ENCODE results near the gene IP6K3. TPM values are rescaled to one million over a fixed set of nuclear protein-coding genes. Genes with fewer than 3 reads are reported as not detected.

IP6K3 gene
- polyA plus RNA-seq, 1 donor = 0.34 TPM

DNA sequence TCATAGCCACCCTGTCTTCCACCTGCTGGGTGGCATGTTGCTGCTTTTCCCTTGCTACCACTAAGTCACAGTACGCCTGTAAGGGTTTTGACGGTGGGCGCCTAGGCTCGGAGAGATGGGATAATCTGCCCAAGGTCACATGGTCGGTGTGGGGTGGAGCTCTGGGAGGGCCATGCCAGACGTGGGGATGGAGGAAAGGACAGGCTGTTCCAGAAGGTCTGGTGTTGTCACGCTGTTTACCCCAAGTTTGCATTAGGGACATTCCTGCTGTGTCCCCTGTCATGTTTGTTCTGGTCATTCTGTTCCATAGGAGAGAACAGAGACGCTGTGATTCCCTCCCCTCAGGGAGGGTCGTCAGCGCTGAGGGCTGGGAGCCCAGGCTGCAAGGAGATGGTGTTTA lies 16.1 kb downstream of the IP6K3 start:
- Histone ChIP-seq H3K27me3 (ENCODE audit: control insufficient read depth, insufficient read depth, low read length) (no peaks in the 10 kb centered on the region), H3K4me1 (ENCODE audit: control insufficient read depth, insufficient read depth, low read length) (no peaks in the 10 kb centered on the region), H3K27ac (ENCODE audit: low read length) (no peak overlapping the region), H3K4me3 (ENCODE audit: low read length) (no peak overlapping the region), H3K36me3 (ENCODE audit: control insufficient read depth, insufficient read depth, low read length) (no peaks in the 10 kb centered on the region), H3K9me3 (ENCODE audit: control insufficient read depth, low read depth, low read length) (no peaks in the 10 kb centered on the region)
- DNase-seq = no peak
- no CpG with 5 or more reads among the region's 10 CpGs for WGBS (ENCODE audit: insufficient coverage, low lambda C conversion rate)

DNA sequence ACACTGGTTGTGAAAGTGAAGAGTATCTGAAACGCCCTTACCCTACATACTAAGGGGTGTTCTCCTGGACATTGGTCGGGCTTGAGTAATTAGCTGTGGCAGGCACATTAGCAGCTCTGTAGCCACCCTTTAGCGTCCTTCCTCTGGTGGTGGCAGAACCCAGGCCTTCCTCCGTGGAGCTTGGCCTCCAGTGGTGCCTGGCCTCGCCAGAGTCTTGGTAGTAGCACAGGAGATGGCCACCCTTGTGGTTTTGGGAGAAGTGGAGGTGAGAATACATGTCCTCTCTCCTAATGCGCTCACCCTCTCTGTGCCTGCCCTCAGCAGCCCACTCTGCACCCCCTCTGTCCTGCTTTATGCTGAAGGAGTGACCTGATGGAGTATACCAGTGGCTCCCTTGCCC lies 17.6 kb downstream of the IP6K3 start:
- Histone ChIP-seq H3K9me3 (ENCODE audit: control insufficient read depth, low read depth, low read length) (no peaks in the 10 kb centered on the region), H3K27ac (ENCODE audit: low read length) (no peak overlapping the region), H3K36me3 (ENCODE audit: control insufficient read depth, insufficient read depth, low read length) (no peaks in the 10 kb centered on the region), H3K4me3 (ENCODE audit: low read length) (no peak overlapping the region), H3K27me3 (ENCODE audit: control insufficient read depth, insufficient read depth, low read length) (peaks cover under 1% of the 10 kb centered on the region), H3K4me1 (ENCODE audit: control insufficient read depth, insufficient read depth, low read length) (no peaks in the 10 kb centered on the region)
- no peak for DNase-seq
- no CpG with 5 or more reads among the region's 6 CpGs for WGBS (ENCODE audit: insufficient coverage, low lambda C conversion rate)

DNA sequence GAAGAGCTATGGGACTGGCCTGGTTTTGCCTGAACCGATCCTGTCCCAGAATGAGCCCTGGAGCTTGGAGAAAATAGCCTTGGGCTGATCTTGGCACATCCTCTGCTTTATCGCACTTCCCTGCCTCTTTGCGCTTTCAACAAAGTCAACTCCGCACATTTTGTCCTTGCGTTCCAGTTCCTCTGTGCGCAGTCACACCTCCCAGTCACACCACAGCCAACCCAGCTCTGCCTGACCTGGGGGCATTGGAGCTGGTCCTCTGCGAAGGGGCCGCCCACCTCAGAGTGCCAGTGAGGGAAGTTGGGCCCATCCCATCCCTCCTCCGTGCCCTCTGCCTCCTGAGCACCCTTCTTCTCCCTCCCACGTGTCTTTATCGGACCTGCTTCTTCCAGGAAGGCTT lies 18.3 kb downstream of the IP6K3 start:
- H3K4me1 ChIP-seq (ENCODE audit: control insufficient read depth, insufficient read depth, low read length) = no peaks in the 10 kb centered on the region
- DNase-seq = no peak
- H3K27me3 ChIP-seq (ENCODE audit: control insufficient read depth, insufficient read depth, low read length) = peaks cover 6% of the 10 kb centered on the region
- H3K36me3 ChIP-seq (ENCODE audit: control insufficient read depth, insufficient read depth, low read length) = no peaks in the 10 kb centered on the region
- no peak overlapping the region for H3K27ac ChIP-seq (ENCODE audit: low read length)
- no peaks in the 10 kb centered on the region for H3K9me3 ChIP-seq (ENCODE audit: control insufficient read depth, low read depth, low read length)
- H3K4me3 ChIP-seq (ENCODE audit: low read length) = no peak overlapping the region
- WGBS (ENCODE audit: insufficient coverage, low lambda C conversion rate) = 100% methylated on average over 1 of the region's 11 CpGs

DNA sequence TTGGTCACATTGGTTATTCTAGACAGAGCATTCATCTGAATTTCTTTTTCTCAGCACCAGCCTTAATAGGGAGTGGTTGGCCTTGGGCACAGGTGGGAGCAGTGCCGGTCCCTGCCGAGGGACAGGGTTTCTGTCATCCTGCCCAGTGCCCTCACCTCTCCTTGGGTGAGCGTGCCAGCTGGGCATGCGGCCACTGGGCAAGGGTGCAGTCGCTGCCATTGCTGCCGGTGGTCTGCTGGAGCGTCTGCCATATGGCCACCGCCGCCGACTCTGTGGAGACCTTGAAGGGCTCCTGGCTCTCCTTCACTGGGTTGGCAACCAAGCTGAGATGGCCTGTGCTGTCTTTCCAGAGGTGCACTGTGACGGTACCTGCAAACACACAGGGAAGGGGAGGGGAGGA lies 18.8 kb downstream of the IP6K3 start:
- WGBS (ENCODE audit: insufficient coverage, low lambda C conversion rate) = no CpG with 5 or more reads among the region's 11 CpGs
- Histone ChIP-seq H3K27ac (ENCODE audit: low read length) (no peak overlapping the region), H3K4me3 (ENCODE audit: low read length) (no peak overlapping the region), H3K9me3 (ENCODE audit: control insufficient read depth, low read depth, low read length) (no peaks in the 10 kb centered on the region), H3K27me3 (ENCODE audit: control insufficient read depth, insufficient read depth, low read length) (peaks cover 7% of the 10 kb centered on the region), H3K4me1 (ENCODE audit: control insufficient read depth, insufficient read depth, low read length) (no peaks in the 10 kb centered on the region), H3K36me3 (ENCODE audit: control insufficient read depth, insufficient read depth, low read length) (no peaks in the 10 kb centered on the region)
- no peak for DNase-seq

DNA sequence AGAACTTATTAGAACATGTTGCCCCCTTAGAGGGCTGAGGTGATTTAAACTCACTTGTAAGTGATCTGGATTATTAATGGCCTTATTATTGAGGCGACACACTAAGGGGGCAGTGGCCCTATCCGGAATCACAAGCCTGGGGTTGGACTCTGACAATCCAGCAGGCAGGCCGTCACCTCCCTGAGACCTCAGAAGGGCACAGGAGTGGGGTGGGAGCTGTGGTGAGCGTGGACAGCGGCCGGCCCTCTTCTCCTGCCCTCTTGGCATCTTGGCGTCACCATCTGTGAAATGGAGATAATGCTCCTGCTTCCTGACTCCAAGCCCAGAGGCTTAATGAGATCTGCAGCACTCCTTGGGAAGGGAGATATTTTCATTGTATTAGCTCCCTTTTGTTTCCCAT lies 19.6 kb downstream of the IP6K3 start:
- Histone ChIP-seq H3K36me3 (ENCODE audit: control insufficient read depth, insufficient read depth, low read length) (no peaks in the 10 kb centered on the region), H3K9me3 (ENCODE audit: control insufficient read depth, low read depth, low read length) (no peaks in the 10 kb centered on the region), H3K27me3 (ENCODE audit: control insufficient read depth, insufficient read depth, low read length) (peaks cover 13% of the 10 kb centered on the region), H3K4me3 (ENCODE audit: low read length) (no peak overlapping the region), H3K27ac (ENCODE audit: low read length) (no peak overlapping the region), H3K4me1 (ENCODE audit: control insufficient read depth, insufficient read depth, low read length) (no peaks in the 10 kb centered on the region)
- no peak for DNase-seq
- WGBS (ENCODE audit: insufficient coverage, low lambda C conversion rate) = no CpG with 5 or more reads among the region's 7 CpGs

DNA sequence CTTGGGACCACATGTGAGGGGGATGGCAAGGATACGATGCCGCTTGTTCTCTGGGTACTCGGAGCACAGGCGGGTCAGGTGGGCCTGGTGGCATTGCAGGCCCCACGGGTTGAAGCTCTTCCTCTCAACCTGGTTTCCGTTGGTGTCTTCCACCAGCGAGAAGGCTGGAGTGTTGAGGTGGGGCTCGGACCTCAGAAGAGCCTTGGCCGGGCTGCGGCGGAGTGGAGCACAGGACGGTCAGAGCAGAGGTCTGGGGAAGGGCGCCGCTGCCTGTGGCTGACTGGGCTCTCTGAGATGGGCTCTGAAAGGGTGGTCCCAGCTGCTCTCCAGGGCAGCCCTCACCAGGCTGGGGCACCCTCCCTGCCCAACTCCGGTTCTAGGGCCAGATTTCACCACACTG lies 20.0 kb downstream of the IP6K3 start:
- H3K27me3 ChIP-seq (ENCODE audit: control insufficient read depth, insufficient read depth, low read length) = peaks cover 15% of the 10 kb centered on the region
- no peaks in the 10 kb centered on the region for H3K4me1 ChIP-seq (ENCODE audit: control insufficient read depth, insufficient read depth, low read length)
- DNase-seq = no peak
- H3K4me3 ChIP-seq (ENCODE audit: low read length) = no peak overlapping the region
- no peaks in the 10 kb centered on the region for H3K36me3 ChIP-seq (ENCODE audit: control insufficient read depth, insufficient read depth, low read length)
- H3K27ac ChIP-seq (ENCODE audit: low read length) = no peak overlapping the region
- WGBS (ENCODE audit: insufficient coverage, low lambda C conversion rate) = no CpG with 5 or more reads among the region's 15 CpGs
- H3K9me3 ChIP-seq (ENCODE audit: control insufficient read depth, low read depth, low read length) = no peaks in the 10 kb centered on the region

DNA sequence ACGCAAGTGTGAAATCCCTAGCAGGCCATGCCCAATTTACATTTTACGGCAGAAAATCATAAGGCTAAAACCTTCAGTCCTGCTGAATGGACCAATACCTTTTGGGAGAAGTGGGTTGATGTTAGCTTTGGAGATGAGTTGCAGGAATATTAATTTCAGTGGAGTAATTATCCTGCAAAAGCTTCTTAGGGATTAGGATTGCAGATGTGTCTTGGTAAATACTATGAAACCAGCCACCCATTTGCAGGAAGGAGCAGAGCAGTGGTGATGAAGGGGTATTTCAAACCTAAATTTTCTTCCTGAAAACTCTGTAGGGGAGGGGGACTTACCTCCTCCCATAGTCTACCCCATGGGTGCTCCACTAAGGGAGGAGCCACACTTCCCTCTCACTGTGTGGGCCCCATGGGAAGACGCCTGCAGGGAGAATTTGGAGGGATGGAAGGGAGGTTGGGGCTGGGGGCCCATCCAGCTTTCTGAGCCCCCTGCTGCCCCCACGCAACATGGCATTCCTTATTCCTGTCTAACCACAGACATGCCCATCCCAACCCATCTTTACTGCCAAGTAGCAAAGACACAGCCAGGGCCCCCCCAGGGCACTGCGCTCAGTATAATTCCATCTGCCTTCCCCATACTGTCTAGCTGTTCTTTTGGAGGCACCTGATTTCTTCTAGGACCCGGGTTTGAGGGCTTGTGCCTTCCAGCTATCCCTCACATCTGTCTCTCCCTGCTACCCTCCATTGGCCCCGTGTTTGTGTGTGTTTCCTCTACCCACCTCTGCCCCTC lies 20.6 kb downstream of the IP6K3 start:
- Histone ChIP-seq H3K27ac (ENCODE audit: low read length) (no peak overlapping the region), H3K9me3 (ENCODE audit: control insufficient read depth, low read depth, low read length) (no peaks in the 10 kb centered on the region)
- WGBS (ENCODE audit: insufficient coverage, low lambda C conversion rate) = 67% methylated on average over 1 of the region's 7 CpGs

DNA sequence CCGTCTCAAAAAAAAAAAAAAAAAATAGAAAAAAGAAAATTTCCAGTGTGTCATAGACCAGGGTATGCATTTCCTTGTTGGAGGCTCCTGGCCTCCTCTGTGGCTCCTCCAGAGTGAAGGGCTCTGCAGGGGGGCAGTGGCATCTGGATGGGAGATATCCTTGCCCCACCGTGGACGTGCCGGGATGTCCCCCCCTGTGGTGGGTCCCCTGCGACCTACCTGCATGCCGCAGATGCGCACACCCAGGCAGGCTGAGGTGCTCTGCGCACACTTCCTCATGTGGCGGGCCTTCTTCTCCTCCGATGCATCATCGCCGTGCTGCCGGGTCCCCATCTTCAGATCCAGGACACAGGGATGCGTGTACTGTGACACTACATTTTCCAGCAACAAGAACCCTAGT lies 21.5 kb downstream of the IP6K3 start:
- Histone ChIP-seq H3K4me3 (ENCODE audit: low read length) (no peak overlapping the region), H3K27ac (ENCODE audit: low read length) (no peak overlapping the region), H3K27me3 (ENCODE audit: control insufficient read depth, insufficient read depth, low read length) (peaks cover 18% of the 10 kb centered on the region), H3K9me3 (ENCODE audit: control insufficient read depth, low read depth, low read length) (no peaks in the 10 kb centered on the region), H3K36me3 (ENCODE audit: control insufficient read depth, insufficient read depth, low read length) (no peaks in the 10 kb centered on the region), H3K4me1 (ENCODE audit: control insufficient read depth, insufficient read depth, low read length) (no peaks in the 10 kb centered on the region)
- DNase-seq = no peak
- WGBS (ENCODE audit: insufficient coverage, low lambda C conversion rate) = no CpG with 5 or more reads among the region's 14 CpGs

More for the DNA sequence above, 20.6 kb downstream of the IP6K3 start:
- H3K4me1 ChIP-seq (ENCODE audit: control insufficient read depth, insufficient read depth, low read length) = no peaks in the 10 kb centered on the region
- peaks cover 15% of the 10 kb centered on the region for H3K27me3 ChIP-seq (ENCODE audit: control insufficient read depth, insufficient read depth, low read length)
- no peak for DNase-seq
- no peak overlapping the region for H3K4me3 ChIP-seq (ENCODE audit: low read length)
- H3K36me3 ChIP-seq (ENCODE audit: control insufficient read depth, insufficient read depth, low read length) = no peaks in the 10 kb centered on the region

DNA sequence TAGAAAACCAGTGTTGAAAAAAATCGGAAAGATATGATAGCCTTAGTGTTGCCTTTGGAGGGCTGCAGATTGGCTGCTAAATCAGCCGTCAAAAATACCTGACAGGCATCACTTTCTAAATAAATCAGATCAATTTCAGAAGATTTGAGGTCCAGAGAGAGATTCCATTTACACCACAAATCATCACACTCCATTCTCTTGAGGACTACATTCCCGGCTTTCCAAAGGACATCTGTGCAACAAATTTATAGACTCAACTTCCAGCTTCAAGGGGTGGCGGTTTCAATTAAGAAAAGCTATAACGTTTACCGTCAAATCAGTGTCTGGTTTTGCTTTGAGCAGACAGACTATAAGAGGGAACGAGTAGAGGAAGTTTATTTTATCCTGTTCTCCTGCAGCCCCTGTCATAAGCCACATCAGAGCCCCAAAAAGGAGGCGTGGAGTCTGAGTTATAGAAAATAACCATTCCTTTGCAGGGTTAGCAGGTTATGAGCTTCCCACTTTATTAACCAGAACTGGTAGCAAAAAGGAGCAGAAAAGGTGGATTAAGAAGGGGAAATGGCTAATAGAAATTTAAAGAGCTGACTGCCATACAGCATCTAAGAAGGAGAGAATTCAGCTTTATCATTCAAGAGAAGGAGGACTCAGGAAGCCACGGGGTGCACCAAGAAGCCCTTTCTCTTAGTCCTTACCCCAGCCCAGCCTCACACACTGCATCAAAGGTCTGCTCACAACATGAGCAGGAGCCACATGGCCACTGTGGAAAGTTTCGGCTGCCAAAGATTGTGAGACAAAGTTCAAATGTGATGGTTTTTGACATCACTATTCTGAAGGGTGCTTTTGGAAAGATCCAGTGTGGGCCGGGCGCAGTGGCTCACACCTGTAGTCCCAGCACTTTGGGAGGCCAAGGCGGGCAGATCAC lies 22.3 kb downstream of the IP6K3 start:
- Histone ChIP-seq H3K9me3 (ENCODE audit: control insufficient read depth, low read depth, low read length) (no peaks in the 10 kb centered on the region), H3K4me1 (ENCODE audit: control insufficient read depth, insufficient read depth, low read length) (no peaks in the 10 kb centered on the region), H3K27ac (ENCODE audit: low read length) (no peak overlapping the region), H3K4me3 (ENCODE audit: low read length) (no peak overlapping the region), H3K36me3 (ENCODE audit: control insufficient read depth, insufficient read depth, low read length) (no peaks in the 10 kb centered on the region), H3K27me3 (ENCODE audit: control insufficient read depth, insufficient read depth, low read length) (peaks cover 18% of the 10 kb centered on the region)
- WGBS (ENCODE audit: insufficient coverage, low lambda C conversion rate) = 100% methylated on average over 1 of the region's 13 CpGs
- DNase-seq = no peak

DNA sequence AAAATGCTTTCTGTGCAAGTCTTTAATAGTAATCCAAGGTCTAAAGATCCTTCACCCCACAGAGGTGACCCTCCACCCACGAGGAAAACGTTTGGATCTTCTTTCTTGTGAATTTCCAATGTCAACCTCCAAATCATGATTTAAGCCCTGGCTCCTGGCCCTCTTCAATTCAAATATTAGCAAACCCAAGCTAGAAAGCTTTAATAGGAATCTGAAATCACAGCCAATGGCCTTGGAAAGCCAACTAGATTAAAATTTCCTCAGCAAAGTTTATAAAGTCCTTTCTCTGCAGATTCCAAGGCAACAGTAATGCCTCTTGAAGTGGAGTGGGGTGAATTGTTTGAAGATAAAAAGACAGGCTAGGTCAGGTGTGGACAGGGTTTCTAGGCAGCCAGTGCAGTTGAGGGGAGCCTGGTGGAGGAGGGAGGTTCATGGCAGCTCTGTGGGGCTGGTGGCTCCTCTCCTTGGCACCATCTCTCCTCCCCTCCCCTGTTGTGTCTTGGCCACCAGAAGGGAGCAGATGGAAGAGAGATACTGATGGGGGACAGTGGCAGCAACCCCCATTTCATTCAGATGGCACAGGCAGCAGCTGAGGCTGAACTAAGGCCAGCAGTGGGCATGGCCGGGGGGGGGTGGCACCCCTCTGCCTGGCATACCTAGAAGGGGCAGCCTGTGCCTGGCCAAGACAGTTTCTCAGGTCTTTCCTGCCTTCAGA lies 23.2 kb downstream of the IP6K3 start:
- Histone ChIP-seq H3K27me3 (ENCODE audit: control insufficient read depth, insufficient read depth, low read length) (peaks cover 18% of the 10 kb centered on the region), H3K4me1 (ENCODE audit: control insufficient read depth, insufficient read depth, low read length) (no peaks in the 10 kb centered on the region), H3K4me3 (ENCODE audit: low read length) (no peak overlapping the region), H3K36me3 (ENCODE audit: control insufficient read depth, insufficient read depth, low read length) (no peaks in the 10 kb centered on the region), H3K27ac (ENCODE audit: low read length) (no peak overlapping the region), H3K9me3 (ENCODE audit: control insufficient read depth, low read depth, low read length) (no peaks in the 10 kb centered on the region)
- DNase-seq = no peak
- 60% methylated on average over 1 of the region's 3 CpGs for WGBS (ENCODE audit: insufficient coverage, low lambda C conversion rate)

Measured in large intestine (tissue), 3 donors.